Measurements from ENCODE around the gene OR51G2. TPM values are rescaled to one million over a fixed set of nuclear protein-coding genes. Genes with fewer than 3 reads are reported as not detected.

Gene OR51G2
- polyA plus RNA-seq, 3 donors, result not detected

DNA sequence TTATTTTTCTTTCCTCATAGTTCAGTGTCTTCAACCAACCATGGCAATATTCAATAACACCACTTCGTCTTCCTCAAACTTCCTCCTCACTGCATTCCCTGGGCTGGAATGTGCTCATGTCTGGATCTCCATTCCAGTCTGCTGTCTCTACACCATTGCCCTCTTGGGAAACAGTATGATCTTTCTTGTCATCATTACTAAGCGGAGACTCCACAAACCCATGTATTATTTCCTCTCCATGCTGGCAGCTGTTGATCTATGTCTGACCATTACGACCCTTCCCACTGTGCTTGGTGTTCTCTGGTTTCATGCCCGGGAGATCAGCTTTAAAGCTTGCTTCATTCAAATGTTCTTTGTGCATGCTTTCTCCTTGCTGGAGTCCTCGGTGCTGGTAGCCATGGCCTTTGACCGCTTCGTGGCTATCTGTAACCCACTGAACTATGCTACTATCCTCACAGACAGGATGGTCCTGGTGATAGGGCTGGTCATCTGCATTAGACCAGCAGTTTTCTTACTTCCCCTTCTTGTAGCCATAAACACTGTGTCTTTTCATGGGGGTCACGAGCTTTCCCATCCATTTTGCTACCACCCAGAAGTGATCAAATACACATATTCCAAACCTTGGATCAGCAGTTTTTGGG is 37.2 kb downstream of the OR51G2 start, which contains the start of gene OR51T1:
OR51T1 (plus strand) TSS at position 41 of the 641 bp plus-strand sequence; CDS start at position 41, 0 bp downstream.
- H3K27ac ChIP-seq (ENCODE audit: low read depth, low read length), result no peak within 1 kb of the TSS
- WGBS, 3 donors, result 74 to 81% (median 77%) methylated on average over 8 of the region's 8 CpGs

GRCh38 chr11:4881188-4881587 is 38.0 kb downstream of the OR51G2 start:
- no peak overlapping the region for H3K27ac ChIP-seq (ENCODE audit: low read depth, low read length)
- WGBS, 3 donors, result 81 to 82% (median 81%) methylated on average over 4 of the region's 4 CpGs

- 17 to 44% (median 33%) methylated on average over 1 of the region's 1 CpG for WGBS, 3 donors
- no peak overlapping the region for H3K27ac ChIP-seq (ENCODE audit: low read depth, low read length)
These were observed 53.3 kb downstream of the OR51G2 start for GRCh38 chr11:4865855-4866254.

DNA sequence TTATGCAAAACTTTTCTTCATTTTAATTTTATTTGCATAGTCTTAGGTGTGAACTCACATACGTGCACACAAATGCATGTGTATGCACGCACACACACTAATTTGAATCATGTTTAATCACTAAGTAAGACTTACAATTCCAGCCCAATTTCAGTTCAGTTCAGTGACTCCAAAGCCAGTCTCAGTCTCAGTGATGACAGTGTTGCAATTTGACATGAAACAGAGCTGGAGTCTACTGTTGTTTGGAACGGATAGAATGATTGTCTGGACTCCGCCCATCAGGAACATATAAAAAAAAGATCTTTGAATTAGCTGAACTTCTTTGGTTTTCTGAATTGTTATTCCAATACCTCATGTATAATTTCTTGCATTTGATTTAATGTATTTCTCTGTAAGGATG is 55.3 kb downstream of the OR51G2 start:
- whole genome bisulfite sequencing, 3 donors, result 79 to 84% (median 81%) methylated on average over 4 of the region's 4 CpGs

More for the DNA sequence above, 55.3 kb downstream of the OR51G2 start:
- H3K27ac ChIP-seq (ENCODE audit: low read depth, low read length), result no peak overlapping the region

Other genes starting within 250 kb of the OR51G2 start
- gene OR51E2, start 221.5 kb downstream of the OR51G2 start, polyA plus RNA-seq, result under 1 TPM; 0.02 to 0.56 (median 0.10) TPM
- gene MMP26, start 214.6 kb downstream of the OR51G2 start, polyA plus RNA-seq, result not detected
- gene OR51F1, start 149.4 kb downstream of the OR51G2 start, polyA plus RNA-seq, result not detected
- 1 to 10 TPM in 1 of 3 donors, not detected in 2; 1.2 TPM for gene OR52R1, start 115.0 kb downstream of the OR51G2 start, polyA plus RNA-seq
- not detected for gene OR51F2, start 98.0 kb downstream of the OR51G2 start, polyA plus RNA-seq
- not detected for gene OR51S1, start 70.1 kb downstream of the OR51G2 start, polyA plus RNA-seq
- gene OR51T1, start 37.5 kb downstream of the OR51G2 start, polyA plus RNA-seq, result not detected
- gene OR51A7, start 15.6 kb downstream of the OR51G2 start, polyA plus RNA-seq, result not detected
- gene OR51G1, start 5.0 kb upstream of the OR51G2 start, polyA plus RNA-seq, result not detected
- gene OR51A4, start 28.3 kb upstream of the OR51G2 start, polyA plus RNA-seq, result not detected
- not detected for gene OR51A2, start 36.4 kb upstream of the OR51G2 start, polyA plus RNA-seq
- not detected for gene OR51L1, start 75.5 kb upstream of the OR51G2 start, polyA plus RNA-seq
- gene OR52J3, start 127.2 kb upstream of the OR51G2 start, polyA plus RNA-seq, result not detected
- not detected for gene OR52E2, start 140.3 kb upstream of the OR51G2 start, polyA plus RNA-seq
- gene OR52E1, start 150.2 kb upstream of the OR51G2 start, polyA plus RNA-seq, result not detected
- gene OR52A5, start 219.0 kb upstream of the OR51G2 start, polyA plus RNA-seq, result not detected
- not detected for gene OR52A1, start 235.4 kb upstream of the OR51G2 start, polyA plus RNA-seq